Heart left ventricle (tissue), 16 donors: ENCODE data around the gene FGB. TPM values are rescaled to one million over a fixed set of nuclear protein-coding genes. Genes with fewer than 3 reads are reported as not detected.

ENCODE experiments used
- ATAC-seq, 4 donors: fragments of 200-7000 bp; cut with Tn5 transposase; one replicate each; pipeline ENCODE4 v1.9.1; 2020 to 2022; ENCODE audit warnings: moderate library complexity in 4 of 4, mild to moderate bottlenecking in 3 of 4, moderate number of reproducible peaks in 1 of 4
- DNase-seq, 5 donors: peaks; one replicate each; pipeline ENCODE4 v3.0.0-alpha.2; 2020
- H3K27ac ChIP-seq, 12 donors: fragments of 200-600 bp; sonication (generic) in 4 of 12; one replicate each; pipeline versions ENCODE4 v1.5.0 to v1.8.0; 2016 to 2022; ENCODE audit warnings: mild to moderate bottlenecking in 2 of 12
- H3K27me3 ChIP-seq, 9 donors: fragments of 200-600 bp; sonication (generic) in 2 of 9; one replicate each; pipeline versions ENCODE4 v1.5.1 to v1.8.0; 2016 to 2022; ENCODE audit warnings: mild to moderate bottlenecking in 3 of 9
- H3K36me3 ChIP-seq, 9 donors: fragments of 200-600 bp; sonication (generic) in 2 of 9; one replicate each; pipeline versions ENCODE4 v1.5.0 to v1.8.0; 2018 to 2022; ENCODE audit warnings: mild to moderate bottlenecking in 2 of 9
- H3K4me1 ChIP-seq, 12 donors: fragments of 200-600 bp; sonication (generic) in 4 of 12; one replicate each; pipeline versions ENCODE4 v1.5.0 to v1.8.0; 2016 to 2022; ENCODE audit warnings: mild to moderate bottlenecking in 3 of 12
- H3K4me3 ChIP-seq, 12 donors: fragments of 200-600 bp; sonication (generic) in 4 of 12; one replicate each; pipeline versions ENCODE4 v1.5.0 to v1.8.0; 2017 to 2022; ENCODE audit warnings: mild to moderate bottlenecking in 9 of 12, moderate library complexity in 4 of 12
- H3K9me3 ChIP-seq, 12 donors: fragments of 200-600 bp; sonication (generic) in 4 of 12; one replicate each; pipeline versions ENCODE4 v1.5.0 to v1.8.0; 2016 to 2022; ENCODE audit warnings: mild to moderate bottlenecking in 1 of 12
- POLR2A ChIP-seq, 2 donors: fragments of 450-650 bp; IDR thresholded peaks; one replicate each; pipeline ENCODE4 v1.6.1; 2017; ENCODE audit warnings: antibody characterized with exemption in 2 of 2, mild to moderate bottlenecking in 2 of 2, moderate library complexity in 2 of 2
- WGBS, 4 donors: extraction: QIAGEN DNeasy Blood & Tissue Kit in 2 of 4; methylation state at CpG; one replicate each; pipeline versions ENCODE4 v1.1.5 to v1.1.7; 2013 to 2018; 5-methylcytosine and 5-hydroxymethylcytosine counted together
- intact Hi-C, 10 donors: fragments of 100-400 bp; cut with DNase I; formaldehyde crosslinking; loops; one replicate each; pipeline versions ENCODE4 v1.11.1 to v1.14.2; 2022
- polyA plus RNA-seq, 2 donors: library from polyadenylated mRNA; stranded (reverse); fragments of 200-250 nt; gene quantifications; one replicate each; pipeline ENCODE4 v1.2.3, GENCODE V29; 2013
- total RNA-seq, 9 donors: library from RNA; depleted of rRNA in 2 of 9; stranded (reverse); fragments of >200 nt in 2 of 9; fragmentation: NEBNext Ultra II Directional in 3 of 9; extraction: Animal tissue kit (Norgen Biotek cat#: 25700) in 3 of 9; gene quantifications; one replicate each; pipeline versions ENCODE4 v1.1.0 to v1.2.4, GENCODE V29; 2016 to 2023
- TF ChIP-seq, protein P1 (sequence below), 12 donors: fragments of 200-600 bp; sonication (generic) in 4 of 12; IDR thresholded peaks; one replicate each; pipeline versions ENCODE4 v1.5.0 to v1.8.0; 2018 to 2022; ENCODE audit warnings: antibody characterized with exemption in 12 of 12, mild to moderate bottlenecking in 5 of 12
- donor health status: ischemic (EF 13 %, LVEDD 7.1; RV severe dilation, severe dysfunction).
- donor health status: healthy with polysubstance abuse.
- donor health status: DM: no; HTN: yes; CAD: no.
- donor health status: DM: no; HTN: no; CAD: no.
- donor health status: ischemic (EF 25% LVEDD 6.9; RV normal size, moderate dysfunction).
- donor health status: ischemic (EF 25% LVEDD 5.7; RV mildly dilated, moderate dysfunction).
- donor health status: healthy.
- donor health status: DM: yes; HTN: yes; CAD: no.
- donor health status: ischemic (EF 35%, LVEDD 5.7; RV mildly dilated, moderate dysfunction).
- donor health status: nonischemic (EF 11% LVEDD 7.7; RV severe dilation, severe dysfunction).
- donor health status: DM: yes; HTN: yes; CAD: no.
- donor health status: PGD.
- donor health status: ischemic (EF 29% LVEDD 5.4; RV normal size, mild dysfunction).
- donor health status: nonischemic (EF 23%, LVEDD 6.1; RV moderate dilation, normal function).

The FGB gene
- total and polyA plus RNA-seq, 11 donors = 0.25 to 1.6 (median 0.46) TPM; not detected in 8

DNA sequence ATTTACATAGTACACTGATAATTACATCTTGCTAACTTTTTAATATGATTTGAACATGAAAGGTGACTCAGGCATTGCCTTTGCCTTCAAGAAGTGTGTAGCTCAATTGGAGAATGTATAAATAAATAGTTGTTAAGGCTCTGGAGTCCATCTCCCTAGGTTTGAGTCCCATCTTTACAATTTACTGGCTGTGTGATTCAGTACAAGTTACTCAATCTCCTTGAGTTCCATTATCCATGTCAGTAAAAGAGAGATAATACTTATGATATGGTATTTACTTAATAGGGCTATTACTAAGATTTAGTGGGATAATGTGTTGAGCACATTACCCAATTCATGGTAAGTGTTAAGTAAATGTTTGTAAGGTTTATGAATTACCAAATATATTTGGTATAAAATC lies 51.5 kb downstream of the FGB start:
- intact Hi-C loops = no loop called here
- peaks cover 0 to 5% (median 0%) of the 10 kb centered on the region in 9 donors for H3K27me3 ChIP-seq
- no peak overlapping the region for H3K27ac ChIP-seq
- H3K9me3 ChIP-seq = no peaks in the 10 kb centered on the region
- no peak for TF ChIP-seq POLR2A (IDR thresholded peaks at IDR 0.05)
- TF ChIP-seq, protein P1, sequence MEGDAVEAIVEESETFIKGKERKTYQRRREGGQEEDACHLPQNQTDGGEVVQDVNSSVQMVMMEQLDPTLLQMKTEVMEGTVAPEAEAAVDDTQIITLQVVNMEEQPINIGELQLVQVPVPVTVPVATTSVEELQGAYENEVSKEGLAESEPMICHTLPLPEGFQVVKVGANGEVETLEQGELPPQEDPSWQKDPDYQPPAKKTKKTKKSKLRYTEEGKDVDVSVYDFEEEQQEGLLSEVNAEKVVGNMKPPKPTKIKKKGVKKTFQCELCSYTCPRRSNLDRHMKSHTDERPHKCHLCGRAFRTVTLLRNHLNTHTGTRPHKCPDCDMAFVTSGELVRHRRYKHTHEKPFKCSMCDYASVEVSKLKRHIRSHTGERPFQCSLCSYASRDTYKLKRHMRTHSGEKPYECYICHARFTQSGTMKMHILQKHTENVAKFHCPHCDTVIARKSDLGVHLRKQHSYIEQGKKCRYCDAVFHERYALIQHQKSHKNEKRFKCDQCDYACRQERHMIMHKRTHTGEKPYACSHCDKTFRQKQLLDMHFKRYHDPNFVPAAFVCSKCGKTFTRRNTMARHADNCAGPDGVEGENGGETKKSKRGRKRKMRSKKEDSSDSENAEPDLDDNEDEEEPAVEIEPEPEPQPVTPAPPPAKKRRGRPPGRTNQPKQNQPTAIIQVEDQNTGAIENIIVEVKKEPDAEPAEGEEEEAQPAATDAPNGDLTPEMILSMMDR (IDR thresholded peaks at IDR 0.05) = no peak
- peaks cover 0 to 9% (median 0%) of the 10 kb centered on the region in 12 donors for H3K4me1 ChIP-seq
- no peak overlapping the region for H3K4me3 ChIP-seq
- ATAC-seq (no peak), DNase-seq (no peak)
- H3K36me3 ChIP-seq = no peaks in the 10 kb centered on the region

DNA sequence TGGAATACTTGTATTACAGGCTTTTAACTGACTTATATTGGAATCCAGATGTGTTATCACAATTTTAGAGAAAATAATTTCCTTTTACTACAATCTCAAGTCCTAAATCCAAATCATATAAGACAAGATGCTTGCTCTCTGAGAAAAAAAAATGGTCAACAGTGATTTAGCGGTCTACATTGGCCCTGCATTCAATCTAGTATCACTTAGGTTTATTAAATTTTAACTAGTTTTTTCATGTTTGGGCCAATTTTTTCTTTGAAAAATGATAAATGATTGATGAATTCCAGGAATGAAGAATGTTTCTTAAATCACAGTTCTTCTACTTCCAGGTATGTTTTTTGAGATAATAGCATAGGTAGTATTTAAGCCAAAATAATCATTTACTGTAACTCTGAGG lies 52.4 kb downstream of the FGB start:
- Histone ChIP-seq H3K4me3 (no peak overlapping the region), H3K4me1 (peaks cover 0 to 9% (median 0%) of the 10 kb centered on the region in 12 donors), H3K27me3 (peaks cover 0 to 4% (median 0%) of the 10 kb centered on the region in 9 donors), H3K36me3 (no peaks in the 10 kb centered on the region), H3K27ac (no peak overlapping the region), H3K9me3 (no peaks in the 10 kb centered on the region)
- 84 to 90% (median 86%) methylated on average over 1 of the region's 1 CpG for WGBS, 4 donors
- TF ChIP-seq POLR2A (IDR thresholded peaks at IDR 0.05) = no peak
- TF ChIP-seq, protein P1 (IDR thresholded peaks at IDR 0.05) = no peak
- DNase-seq (no peak), ATAC-seq (no peak)
- intact Hi-C loops = loop anchor here in 3 of 10 donors (5.0 kb wide), 2 partner anchors 58 to 63 kb away; partner anchors contain the start of gene PLRG1 (in 1 of the 3)

DNA sequence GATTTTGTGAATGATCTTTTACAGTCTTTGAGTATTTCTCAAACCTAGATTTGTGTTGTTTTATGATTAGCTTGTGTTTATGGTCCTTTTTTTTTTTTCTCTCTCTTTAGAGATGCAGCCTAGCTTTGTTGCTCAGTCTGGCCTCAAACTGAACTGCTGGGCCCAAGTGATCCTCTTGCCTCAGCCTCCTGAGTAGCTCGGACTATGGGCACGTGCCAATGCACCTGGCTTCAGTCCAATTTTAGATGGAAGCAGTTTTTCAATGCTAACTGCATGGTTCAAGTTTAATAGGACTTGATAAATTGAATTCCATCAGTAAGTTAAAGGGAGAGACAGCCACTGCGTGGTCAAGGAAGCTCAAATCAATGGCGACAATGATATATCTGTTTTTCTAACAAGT lies 53.5 kb downstream of the FGB start:
- H3K27ac ChIP-seq = no peak overlapping the region
- H3K4me3 ChIP-seq = no peak overlapping the region
- TF ChIP-seq, protein P1 (IDR thresholded peaks at IDR 0.05) = no peak
- TF ChIP-seq POLR2A (IDR thresholded peaks at IDR 0.05) = no peak
- ATAC-seq (no peak), DNase-seq (no peak)
- intact Hi-C loops = loop anchor here in 3 of 10 donors (5.0 kb wide), 2 partner anchors 59 to 64 kb away; partner anchors contain the start of gene PLRG1 (in 1 of the 3)
- H3K36me3 ChIP-seq = no peaks in the 10 kb centered on the region
- H3K4me1 ChIP-seq = peaks cover 0 to 9% (median 0%) of the 10 kb centered on the region in 12 donors
- 63 to 77% (median 64%) methylated on average over 4 of the region's 4 CpGs for WGBS, 4 donors
- H3K27me3 ChIP-seq = no peaks in the 10 kb centered on the region
- no peaks in the 10 kb centered on the region for H3K9me3 ChIP-seq

DNA sequence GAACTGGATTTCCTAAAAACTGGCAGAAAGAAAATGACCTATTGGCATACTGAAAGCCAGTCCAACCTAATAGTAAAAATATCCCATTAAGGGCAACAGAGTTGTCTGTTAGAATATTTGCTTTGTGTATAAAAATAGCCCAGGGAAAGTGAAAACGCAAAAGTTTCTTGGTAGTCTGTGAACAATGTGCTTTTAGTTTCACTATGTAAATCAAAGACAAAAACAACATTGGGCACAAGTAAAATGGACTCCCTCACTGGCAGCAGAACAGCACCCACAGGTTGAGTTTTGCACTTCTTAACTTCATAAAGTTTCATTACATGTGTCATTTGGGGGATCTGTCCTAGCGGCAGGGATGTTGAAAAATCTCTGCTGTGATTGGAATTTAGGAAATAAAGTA lies 53.9 kb downstream of the FGB start:
- Histone ChIP-seq H3K36me3 (no peaks in the 10 kb centered on the region), H3K27me3 (no peaks in the 10 kb centered on the region), H3K27ac (no peak overlapping the region), H3K9me3 (no peaks in the 10 kb centered on the region), H3K4me3 (no peak overlapping the region), H3K4me1 (peaks cover 0 to 9% (median 0%) of the 10 kb centered on the region in 12 donors)
- ATAC-seq (no peak), DNase-seq (no peak)
- 22 to 75% (median 59%) methylated on average over 2 of the region's 2 CpGs for WGBS, 4 donors
- intact Hi-C loops = loop anchor here in 3 of 10 donors (5.0 kb wide), 2 partner anchors 59 to 64 kb away; partner anchors contain the start of gene PLRG1 (in 1 of the 3)
- TF ChIP-seq, protein P1 (IDR thresholded peaks at IDR 0.05) = no peak
- TF ChIP-seq POLR2A (IDR thresholded peaks at IDR 0.05) = no peak
